ENCODE data around the gene GOLGA8H.
"Not testable (repeated sequence)": the region's sequence is repeated elsewhere in the genome, so short reads cannot be mapped to it uniquely, and the experiment has no call there.

Gene GOLGA8H, protein sequence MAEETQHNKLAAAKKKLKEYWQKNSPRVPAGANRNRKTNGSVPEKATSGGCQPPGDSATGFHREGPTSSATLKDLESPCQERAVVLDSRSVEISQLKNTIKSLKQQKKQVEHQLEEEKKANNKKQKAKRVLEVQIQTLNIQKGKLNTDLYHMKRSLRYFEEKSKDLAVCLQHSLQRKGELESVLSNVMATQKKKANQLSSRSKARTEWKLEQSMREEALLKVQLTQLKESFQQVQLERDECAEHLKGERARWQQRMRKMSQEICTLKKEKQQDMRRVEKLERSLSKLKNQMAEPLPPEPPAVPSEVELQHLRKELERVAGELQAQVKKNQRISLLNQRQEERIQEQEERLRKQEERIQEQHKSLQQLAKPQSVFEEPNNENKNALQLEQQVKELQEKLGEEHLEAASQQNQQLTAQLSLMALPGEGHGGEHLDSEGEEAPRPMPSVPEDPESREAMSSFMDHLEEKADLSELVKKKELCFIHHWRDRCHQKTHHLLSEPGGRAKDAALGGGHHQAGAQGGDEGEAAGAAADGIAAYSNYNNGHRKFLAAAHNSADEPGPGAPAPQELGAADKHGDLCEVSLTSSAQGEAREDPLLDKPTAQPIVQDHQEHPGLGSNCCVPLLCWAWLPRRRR

DNA sequence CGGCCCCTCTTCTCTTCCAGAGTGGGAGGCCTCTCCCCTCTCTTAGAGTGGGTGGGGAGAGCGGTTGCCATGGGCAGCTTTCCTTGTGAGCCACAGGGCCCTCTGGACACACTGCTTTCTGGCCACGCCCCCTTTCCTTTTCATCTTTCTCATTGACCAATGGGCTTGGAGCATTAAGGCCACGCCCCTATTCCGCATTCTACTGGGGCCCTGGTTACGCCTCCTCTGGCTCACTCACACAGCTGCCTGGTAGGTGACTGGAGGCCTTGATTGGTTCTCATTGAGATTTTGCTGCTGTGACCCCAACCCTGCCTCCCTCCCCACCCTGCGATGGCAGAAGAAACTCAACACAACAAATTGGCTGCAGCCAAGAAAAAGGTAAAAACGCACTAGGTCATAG is at the start of gene GOLGA8H:
Gene GOLGA8H (plus strand): TSS at position 233 of the 400 bp plus-strand sequence. CDS start 98 bp downstream, at position 331.
- DNase-seq; H3K27me3 ChIP-seq; intact Hi-C loops (cut with DNase I; ENCODE audit: low total_unique reads); H3K27ac ChIP-seq; H3K36me3 ChIP-seq; H3K4me3 ChIP-seq; H3K9me3 ChIP-seq; H3K4me1 ChIP-seq: not testable (repeated sequence)

DNA sequence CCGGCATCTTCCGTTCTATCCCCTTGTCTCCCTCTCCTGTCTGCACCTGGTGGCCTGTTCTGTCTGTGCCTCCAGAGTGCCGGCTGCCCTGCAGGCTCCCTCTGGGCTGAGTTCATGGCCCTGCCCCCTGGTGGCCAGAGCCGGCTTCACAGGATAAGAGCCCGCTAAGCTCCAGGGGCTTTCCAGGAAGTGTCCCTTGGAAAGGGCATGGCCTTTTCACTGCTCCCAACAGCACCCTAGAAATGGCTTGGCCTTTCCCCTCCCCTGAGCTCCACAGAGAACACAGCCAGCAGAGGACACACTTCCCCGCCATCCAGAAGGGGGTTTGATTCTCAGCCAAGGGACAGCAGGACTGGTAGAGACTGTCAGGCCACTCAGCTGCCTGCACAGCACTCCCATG is 36.9 kb upstream of the GOLGA8H start:
- intact Hi-C loops (cut with DNase I; ENCODE audit: low total_unique reads); H3K4me1 ChIP-seq; H3K9me3 ChIP-seq; DNase-seq; H3K27ac ChIP-seq; H3K4me3 ChIP-seq; H3K27me3 ChIP-seq; H3K36me3 ChIP-seq: not testable (repeated sequence)

DNA sequence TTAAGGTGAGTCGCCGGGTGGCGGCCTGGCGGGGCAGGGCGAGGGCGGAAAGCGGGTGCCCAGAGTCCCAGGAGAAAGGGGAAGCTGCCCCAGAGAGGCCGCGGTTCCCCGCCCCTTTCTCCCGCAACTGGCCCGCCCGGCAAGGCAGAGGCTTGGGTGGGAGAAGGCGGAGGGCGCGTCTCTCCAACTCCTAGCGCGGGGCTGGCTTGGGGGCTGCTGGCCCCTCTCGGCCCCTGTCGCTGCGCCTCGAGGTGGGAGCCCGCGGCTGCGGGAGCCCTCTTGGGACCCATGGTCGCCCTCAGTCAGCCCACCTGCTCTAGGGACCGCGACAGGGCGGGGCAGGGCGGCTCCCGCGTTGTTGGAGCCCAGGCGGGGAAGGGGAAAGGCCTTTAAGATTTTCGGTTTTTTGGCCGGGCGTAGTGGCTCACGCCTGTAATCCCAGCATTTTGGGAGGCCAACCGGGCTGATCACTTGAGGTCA is 30.8 kb upstream of the GOLGA8H start:
- intact Hi-C loops (cut with DNase I; ENCODE audit: low total_unique reads); H3K36me3 ChIP-seq; H3K27me3 ChIP-seq; H3K4me1 ChIP-seq; DNase-seq; H3K9me3 ChIP-seq; H3K27ac ChIP-seq; H3K4me3 ChIP-seq: not testable (repeated sequence)

DNA sequence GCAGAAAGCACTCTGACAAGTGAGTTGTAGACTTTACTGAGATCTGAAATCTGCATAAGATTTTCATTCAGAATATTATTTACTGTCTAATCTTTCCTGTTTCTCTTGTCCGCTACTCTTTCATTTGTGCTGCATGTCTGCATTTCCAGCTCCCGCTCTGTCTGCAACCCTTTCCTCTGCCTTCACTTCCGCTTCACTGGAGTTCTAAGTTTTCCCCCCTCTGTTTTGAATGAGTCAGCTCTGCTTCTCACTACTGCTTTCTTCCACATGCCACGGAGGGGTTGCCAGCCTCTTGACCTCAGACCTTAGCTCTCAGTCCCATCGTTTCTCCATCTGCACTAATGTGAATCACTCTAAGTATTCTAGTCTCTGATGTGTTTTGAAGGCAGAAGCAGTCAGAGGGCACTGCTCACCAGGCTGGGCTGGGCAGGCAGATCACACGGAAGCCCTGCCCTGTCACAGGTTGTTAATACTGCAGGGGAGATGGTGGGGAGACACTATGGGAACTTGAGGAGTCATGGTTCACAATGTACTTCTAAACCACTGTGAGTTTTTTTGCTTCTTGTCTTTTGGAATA is 24.3 kb upstream of the GOLGA8H start:
- intact Hi-C loops (cut with DNase I; ENCODE audit: low total_unique reads); DNase-seq: not testable (repeated sequence)

DNA sequence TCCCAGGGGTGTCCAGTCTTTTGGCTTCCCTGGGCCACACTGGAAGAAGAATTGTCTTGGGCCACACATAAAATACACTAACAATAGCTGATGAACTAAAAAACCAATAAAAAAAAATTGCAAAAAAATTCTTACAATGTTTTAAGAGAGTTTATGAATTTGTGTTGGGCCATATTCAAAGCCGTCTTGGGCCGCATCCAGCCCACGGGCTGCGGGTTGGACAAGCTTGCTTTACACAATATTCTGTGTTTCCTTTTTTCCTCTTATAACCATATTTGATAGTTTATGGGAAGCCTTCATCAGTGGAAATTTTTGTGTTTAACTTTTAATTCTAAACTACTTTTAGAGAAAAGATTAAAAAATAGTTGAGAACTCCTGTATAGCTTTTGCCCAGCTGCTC is 23.1 kb upstream of the GOLGA8H start:
- intact Hi-C loops (cut with DNase I; ENCODE audit: low total_unique reads); H3K27me3 ChIP-seq: not testable (repeated sequence)

More for the DNA sequence above, 24.3 kb upstream of the GOLGA8H start:
- H3K9me3 ChIP-seq, H3K27me3 ChIP-seq, H3K4me1 ChIP-seq, H3K4me3 ChIP-seq, H3K36me3 ChIP-seq, H3K27ac ChIP-seq: not testable (repeated sequence)

DNA sequence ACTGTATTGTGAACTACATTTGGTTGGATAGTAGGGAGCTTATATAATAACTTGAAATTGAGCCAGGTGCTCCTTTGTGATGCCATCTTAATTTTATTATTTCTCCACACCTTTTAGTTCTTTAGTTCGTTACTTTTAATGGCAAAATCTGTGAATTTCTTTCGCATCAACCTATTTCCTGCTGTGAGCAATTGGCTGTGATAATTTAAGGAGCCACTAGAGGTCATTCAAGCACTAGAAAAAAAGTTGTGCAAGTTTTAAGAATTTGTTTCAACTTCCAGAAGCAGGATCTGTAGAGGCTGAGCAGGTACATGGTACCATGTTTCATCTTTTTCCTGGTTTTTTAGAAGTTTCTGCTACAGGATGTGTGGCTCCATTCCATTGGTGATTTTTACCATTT is 4.9 kb upstream of the GOLGA8H start:
- H3K4me1 ChIP-seq; H3K27me3 ChIP-seq; H3K27ac ChIP-seq; intact Hi-C loops (cut with DNase I; ENCODE audit: low total_unique reads); H3K4me3 ChIP-seq; H3K9me3 ChIP-seq; H3K36me3 ChIP-seq; DNase-seq: not testable (repeated sequence)
- TF ChIP-seq, protein P1, sequence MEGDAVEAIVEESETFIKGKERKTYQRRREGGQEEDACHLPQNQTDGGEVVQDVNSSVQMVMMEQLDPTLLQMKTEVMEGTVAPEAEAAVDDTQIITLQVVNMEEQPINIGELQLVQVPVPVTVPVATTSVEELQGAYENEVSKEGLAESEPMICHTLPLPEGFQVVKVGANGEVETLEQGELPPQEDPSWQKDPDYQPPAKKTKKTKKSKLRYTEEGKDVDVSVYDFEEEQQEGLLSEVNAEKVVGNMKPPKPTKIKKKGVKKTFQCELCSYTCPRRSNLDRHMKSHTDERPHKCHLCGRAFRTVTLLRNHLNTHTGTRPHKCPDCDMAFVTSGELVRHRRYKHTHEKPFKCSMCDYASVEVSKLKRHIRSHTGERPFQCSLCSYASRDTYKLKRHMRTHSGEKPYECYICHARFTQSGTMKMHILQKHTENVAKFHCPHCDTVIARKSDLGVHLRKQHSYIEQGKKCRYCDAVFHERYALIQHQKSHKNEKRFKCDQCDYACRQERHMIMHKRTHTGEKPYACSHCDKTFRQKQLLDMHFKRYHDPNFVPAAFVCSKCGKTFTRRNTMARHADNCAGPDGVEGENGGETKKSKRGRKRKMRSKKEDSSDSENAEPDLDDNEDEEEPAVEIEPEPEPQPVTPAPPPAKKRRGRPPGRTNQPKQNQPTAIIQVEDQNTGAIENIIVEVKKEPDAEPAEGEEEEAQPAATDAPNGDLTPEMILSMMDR (IDR thresholded peaks at IDR 0.05), result peak; percentile 16 to 48

More for the DNA sequence above, 23.1 kb upstream of the GOLGA8H start:
- H3K4me1 ChIP-seq, H3K9me3 ChIP-seq, H3K27ac ChIP-seq, DNase-seq, H3K36me3 ChIP-seq, H3K4me3 ChIP-seq: not testable (repeated sequence)

DNA sequence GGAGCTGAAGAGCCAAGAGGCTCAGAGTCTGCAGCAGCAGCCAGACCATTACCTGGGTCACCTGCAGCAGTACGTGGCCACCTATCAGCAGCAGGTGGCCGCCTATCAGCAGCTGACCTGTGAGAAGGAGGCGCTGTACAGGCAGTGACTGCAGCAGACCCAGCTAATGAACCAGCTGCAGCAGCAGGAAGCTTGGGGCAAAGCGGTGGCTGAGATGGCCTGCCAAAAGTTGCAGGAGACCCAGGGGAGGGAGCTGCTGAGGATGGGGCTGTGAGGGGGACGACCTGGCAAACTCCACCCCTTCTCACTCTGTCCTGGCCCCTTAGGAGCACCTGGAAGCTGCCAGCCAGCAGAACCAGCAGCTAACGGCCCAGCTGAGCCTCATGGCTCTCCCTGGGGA is 8.4 kb downstream of the GOLGA8H start:
- H3K9me3 ChIP-seq; H3K27me3 ChIP-seq; DNase-seq; H3K4me1 ChIP-seq; intact Hi-C loops (cut with DNase I; ENCODE audit: low total_unique reads); H3K36me3 ChIP-seq; H3K27ac ChIP-seq; H3K4me3 ChIP-seq: not testable (repeated sequence)

- H3K27me3 ChIP-seq; H3K4me3 ChIP-seq; H3K9me3 ChIP-seq; DNase-seq; intact Hi-C loops (cut with DNase I; ENCODE audit: low total_unique reads); H3K27ac ChIP-seq; H3K4me1 ChIP-seq; H3K36me3 ChIP-seq: not testable (repeated sequence)
- TF ChIP-seq, protein P1 (IDR thresholded peaks at IDR 0.05), result peak in 1 of 2 experiments; percentile 24
Observed at GRCh38 chr15:30621342-30621741, 17.5 kb downstream of the GOLGA8H start.

- DNase-seq, result peak; percentile 89 to 92
- H3K4me1 ChIP-seq; H3K27me3 ChIP-seq; H3K9me3 ChIP-seq; H3K36me3 ChIP-seq; intact Hi-C loops (cut with DNase I; ENCODE audit: low total_unique reads): not testable (repeated sequence)
- peak within 1 kb of the TSS; percentile 53 to 63 for H3K4me3 ChIP-seq
- H3K27ac ChIP-seq, result peak within 1 kb of the TSS; percentile 64 to 83
Observed at GRCh38 chr15:30625436-30626193, 21.8 kb downstream of the GOLGA8H start, which contains the start of gene ARHGAP11B. Gene ARHGAP11B (plus strand): TSS chr15:30626128.

DNA sequence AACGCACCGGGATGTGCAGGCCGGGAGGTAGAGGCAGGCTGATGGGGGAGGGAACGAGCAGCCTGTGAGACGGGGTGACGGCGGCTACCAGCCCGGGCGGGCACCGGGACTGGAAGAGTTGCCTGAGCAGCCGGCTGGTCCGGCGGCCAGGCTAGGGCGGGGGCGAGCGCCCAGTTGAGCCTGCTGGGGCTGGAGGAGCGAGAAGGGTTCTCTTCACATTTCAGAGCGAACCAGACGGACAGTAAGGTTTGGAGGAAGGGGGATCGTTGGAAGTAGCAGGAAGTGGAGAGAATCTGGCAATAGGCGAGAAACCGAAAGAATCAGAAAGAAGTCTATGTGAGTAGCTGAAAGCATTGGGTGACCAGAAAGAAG is 22.4 kb downstream of the GOLGA8H start:
- H3K36me3 ChIP-seq; intact Hi-C loops (cut with DNase I; ENCODE audit: low total_unique reads); DNase-seq; H3K9me3 ChIP-seq; H3K4me1 ChIP-seq; H3K27me3 ChIP-seq: not testable (repeated sequence)
- peak overlapping the region; percentile 53 to 63 for H3K4me3 ChIP-seq
- peak overlapping the region; percentile 64 to 83 for H3K27ac ChIP-seq

DNA sequence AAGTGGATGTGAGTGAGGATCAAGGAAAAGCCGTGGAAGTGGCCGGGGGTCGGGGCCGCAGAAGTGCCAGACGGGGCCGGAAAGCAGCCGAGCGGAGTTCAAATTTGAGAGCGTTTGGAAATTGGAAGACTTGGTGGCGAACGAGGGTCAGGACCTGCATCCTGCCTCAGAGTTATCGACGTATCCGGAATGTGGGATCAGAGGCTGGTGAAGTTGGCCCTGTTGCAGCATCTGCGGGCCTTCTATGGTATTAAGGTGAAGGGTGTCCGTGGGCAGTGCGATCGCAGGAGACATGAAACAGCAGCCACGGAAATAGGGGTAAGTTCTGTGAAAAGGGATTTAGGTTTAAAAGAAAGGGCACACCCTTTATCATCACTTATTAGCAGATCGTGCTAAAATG is 22.8 kb downstream of the GOLGA8H start:
- H3K4me1 ChIP-seq; H3K36me3 ChIP-seq; H3K27ac ChIP-seq; H3K9me3 ChIP-seq; intact Hi-C loops (cut with DNase I; ENCODE audit: low total_unique reads); H3K27me3 ChIP-seq; DNase-seq: not testable (repeated sequence)
- peak overlapping the region; percentile 53 to 63 for H3K4me3 ChIP-seq
